ENCODE measurements around the gene PCARE.

GRCh38 chr2:29082804-29083495, 8.6 kb upstream of the PCARE start:
- TF ChIP-seq CTCF (IDR thresholded peaks at IDR 0.05) (no peak), POLR2A (IDR thresholded peaks at IDR 0.05) (no peak)
